Gastroesophageal sphincter (tissue), 3 donors: ENCODE results near the gene RPL41.

ENCODE experiments used
- CTCF ChIP-seq, 4 experiments: fragments of 200-600 bp in 2 of 4; fragments of 450-650 bp in 2 of 4; sonication (generic) in 1 of 4; IDR thresholded peaks; one replicate each; pipeline ENCODE4 v1.5.1; 2017 to 2019; ENCODE audit warnings: antibody characterized with exemption in 4 of 4, mild to moderate bottlenecking in 2 of 4, moderate library complexity in 2 of 4
- EP300 ChIP-seq: sonication (generic); formaldehyde crosslinking; IDR thresholded peaks from one replicate; pipeline ENCODE4 v1.6.1; 2017; ENCODE audit warnings: antibody characterized with exemption, mild to moderate bottlenecking
- POLR2A ChIP-seq, 2 donors: fragments of 450-650 bp; IDR thresholded peaks; one replicate each; pipeline ENCODE4 v1.6.1; 2017; ENCODE audit warnings: antibody characterized with exemption in 2 of 2, mild to moderate bottlenecking in 2 of 2, moderate library complexity in 1 of 2

GRCh38 chr12:56159482-56160192, 43.2 kb downstream of the RPL41 start:
- TF ChIP-seq CTCF (IDR thresholded peaks at IDR 0.05): no peak
- no peak for TF ChIP-seq POLR2A (IDR thresholded peaks at IDR 0.05)
- TF ChIP-seq EP300: no peak
